HG02870 (cell line): Measurements from ENCODE around the gene STYXL1.

Source experiments
- ATAC-seq: cut with Tn5 transposase; IDR thresholded peaks from one replicate; pipeline ENCODE4 v1.9.1; 2021; ENCODE audit warnings: mild to moderate bottlenecking, moderate library complexity; ENCODE audit not compliant: unreplicated experiment

Gene STYXL1

GRCh38 chr7:75961218-75961617 lies 86.6 kb downstream of the STYXL1 start:
- ATAC-seq = no peak

- no peak for ATAC-seq
Observed at GRCh38 chr7:75960372-75960771, 87.4 kb downstream of the STYXL1 start.

DNA sequence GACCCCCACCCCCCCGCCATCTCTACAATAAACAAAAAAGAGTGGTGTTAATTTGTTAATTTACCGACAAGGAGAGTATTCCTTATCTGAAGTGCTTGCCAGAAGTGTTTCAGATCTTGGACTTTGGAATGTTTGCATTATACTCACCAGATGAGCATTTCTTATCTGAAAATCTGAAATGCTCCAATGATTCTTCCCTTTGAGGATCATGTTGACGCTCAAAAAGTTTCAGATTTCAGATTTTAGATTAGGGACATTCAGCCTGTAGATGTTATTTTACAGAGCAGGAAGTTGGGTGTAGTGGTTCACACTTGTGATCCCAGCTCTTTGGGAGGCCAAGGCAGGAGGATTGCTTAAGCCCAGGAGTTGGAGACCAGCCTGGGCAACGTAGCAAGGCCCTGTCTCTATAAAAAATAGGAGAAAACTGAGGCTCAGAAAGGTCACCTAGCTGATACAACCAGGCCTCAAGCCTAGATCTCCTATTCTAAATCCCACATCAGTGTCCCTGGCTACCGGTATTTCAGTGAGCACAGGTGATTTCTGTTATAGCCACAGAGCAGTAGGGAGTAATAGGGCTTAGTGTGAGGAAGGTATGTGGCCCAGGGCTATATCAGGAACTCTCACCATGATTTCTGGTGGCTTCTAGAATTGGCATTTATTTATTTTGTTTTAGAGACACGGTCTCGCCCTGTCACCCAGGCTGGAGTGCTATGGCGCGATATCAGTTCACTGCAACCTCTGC lies 88.8 kb downstream of the STYXL1 start:
- no peak for ATAC-seq

DNA sequence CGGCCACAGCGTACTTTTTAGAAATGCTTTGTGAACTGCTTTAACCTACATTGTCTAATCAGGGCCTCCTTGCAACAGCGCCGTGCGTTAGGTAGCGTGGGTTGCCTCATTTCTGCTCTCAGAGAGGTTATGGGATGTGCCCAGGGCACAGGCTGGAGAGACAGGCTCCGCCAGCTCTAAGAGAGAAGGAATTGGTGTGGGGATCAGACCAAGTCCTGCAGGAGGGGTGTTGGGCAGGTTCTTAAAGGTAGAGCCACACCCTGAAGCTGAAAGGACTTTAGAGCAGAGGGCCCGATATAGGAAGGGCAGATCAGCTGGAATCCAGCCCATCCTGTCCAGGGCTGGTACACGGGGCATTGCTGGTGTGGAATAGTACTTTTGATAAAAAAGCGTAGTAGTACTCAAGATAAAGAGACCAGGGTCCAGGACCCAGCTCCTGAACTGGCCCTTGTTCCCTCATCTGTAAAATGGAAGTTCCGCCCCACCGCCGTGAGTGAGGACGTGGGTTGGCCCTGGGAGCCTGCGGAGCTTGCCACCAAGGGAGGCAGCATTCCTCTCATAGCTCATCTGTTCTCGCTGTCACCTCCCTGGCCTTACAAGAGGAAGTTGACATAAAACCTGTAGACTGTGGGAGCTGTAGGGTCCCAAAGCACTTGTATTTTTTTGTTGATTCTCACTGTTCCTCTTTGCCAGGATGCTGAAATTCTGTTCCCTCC lies 90.6 kb downstream of the STYXL1 start:
- no peak for ATAC-seq

DNA sequence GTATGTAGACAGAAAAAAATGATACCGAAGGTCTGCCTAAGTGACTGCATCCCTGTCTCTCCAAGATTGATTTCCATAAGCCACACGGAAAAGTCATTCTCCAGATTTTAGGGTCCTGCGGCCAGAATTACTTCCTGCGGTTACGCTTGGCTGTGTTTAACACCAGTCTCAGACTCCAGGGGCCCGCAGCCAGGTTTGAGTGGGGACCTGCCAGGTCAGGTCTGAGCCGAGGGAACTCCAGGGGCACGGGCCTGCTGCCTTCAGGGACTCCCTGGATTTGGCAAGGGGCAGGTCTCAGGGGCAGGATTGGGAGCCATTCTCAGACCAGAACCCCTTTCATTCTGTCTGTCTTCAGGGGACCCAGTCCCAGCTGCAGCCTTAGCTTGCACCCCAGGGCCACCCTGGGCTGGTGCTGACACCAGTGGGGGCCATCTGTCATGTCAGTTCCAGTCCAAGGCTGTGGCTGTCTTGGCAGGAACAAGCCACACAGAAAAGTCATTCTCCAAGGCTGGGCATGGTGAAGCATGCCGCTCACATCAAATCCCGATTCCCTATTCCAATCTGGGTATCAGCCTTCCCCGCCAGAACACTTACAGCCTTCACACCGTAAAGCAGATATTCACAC lies 92.4 kb downstream of the STYXL1 start:
- ATAC-seq = no peak

GRCh38 chr7:75953931-75954330 lies 93.9 kb downstream of the STYXL1 start:
- ATAC-seq = no peak

GRCh38 chr7:75953431-75953830 lies 94.4 kb downstream of the STYXL1 start:
- ATAC-seq = no peak

- ATAC-seq = no peak
Observed at GRCh38 chr7:75951506-75951905, 96.3 kb downstream of the STYXL1 start.

DNA sequence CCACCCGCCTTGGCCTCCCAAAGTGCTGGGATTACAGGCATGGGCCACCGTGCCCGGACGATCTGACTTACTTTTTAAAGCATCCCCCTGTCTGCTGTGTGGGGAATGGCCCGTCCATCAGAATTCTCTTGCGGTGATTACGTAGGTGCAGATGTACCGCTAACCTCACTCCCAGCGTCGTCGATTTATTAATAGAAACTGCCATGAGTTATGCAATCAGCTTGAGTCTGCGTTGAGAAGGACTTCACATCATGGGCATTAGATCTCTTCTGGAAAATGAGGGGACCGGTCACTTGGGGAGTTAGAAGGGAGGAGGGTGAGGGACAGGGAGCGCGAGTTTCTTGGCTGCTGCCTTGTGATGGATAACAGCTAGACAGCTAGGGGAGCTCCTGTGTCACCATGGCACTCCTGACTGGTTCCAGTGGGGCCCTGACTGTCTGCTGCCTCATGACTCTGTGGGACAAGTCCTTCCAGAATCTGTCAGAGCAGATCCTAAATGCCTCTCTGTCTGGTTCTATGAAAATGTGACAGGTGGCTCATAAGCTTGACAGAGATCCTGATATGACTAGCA lies 97.6 kb downstream of the STYXL1 start:
- no peak for ATAC-seq

- ATAC-seq = no peak
Observed at GRCh38 chr7:75948179-75948578, 99.6 kb downstream of the STYXL1 start.
